Measurements from ENCODE around the gene SLC16A4.

SLC16A4 gene

GRCh38 chr1:110390096-110390495, 730 bp downstream of the SLC16A4 start:
- TF ChIP-seq CTCF (IDR thresholded peaks at IDR 0.05; ENCODE audit: low read depth, low read length) (no peak), MYC (IDR thresholded peaks at IDR 0.05; ENCODE audit: low read depth, low read length) (no peak), POLR2A (IDR thresholded peaks at IDR 0.05; ENCODE audit: extremely low read depth, insufficient read length) (no peak), MAX (IDR thresholded peaks at IDR 0.05; ENCODE audit: low read depth, low read length) (no peak)
- DNase-seq (ENCODE audit: low read depth) = no peak
- no peak overlapping the region for H3K4me3 ChIP-seq (ENCODE audit: low read depth, low read length)

- no peak for DNase-seq (ENCODE audit: low read depth)
- TF ChIP-seq CTCF (IDR thresholded peaks at IDR 0.05; ENCODE audit: low read depth, low read length) = no peak
- no peak for TF ChIP-seq MYC (IDR thresholded peaks at IDR 0.05; ENCODE audit: low read depth, low read length)
- TF ChIP-seq POLR2A (IDR thresholded peaks at IDR 0.05; ENCODE audit: extremely low read depth, insufficient read length) = no peak
- no peak for TF ChIP-seq MAX (IDR thresholded peaks at IDR 0.05; ENCODE audit: low read depth, low read length)
- H3K4me3 ChIP-seq (ENCODE audit: low read depth, low read length) = no peak overlapping the region
These were observed 3.6 kb downstream of the SLC16A4 start for GRCh38 chr1:110387048-110387754.

GRCh38 chr1:110385369-110385768, 5.5 kb downstream of the SLC16A4 start:
- DNase-seq (ENCODE audit: low read depth) = no peak
- no peak overlapping the region for H3K4me3 ChIP-seq (ENCODE audit: low read depth, low read length)
- TF ChIP-seq POLR2A (IDR thresholded peaks at IDR 0.05; ENCODE audit: extremely low read depth, insufficient read length) (no peak), CTCF (IDR thresholded peaks at IDR 0.05; ENCODE audit: low read depth, low read length) (no peak), MAX (IDR thresholded peaks at IDR 0.05; ENCODE audit: low read depth, low read length) (no peak), MYC (IDR thresholded peaks at IDR 0.05; ENCODE audit: low read depth, low read length) (no peak)

GRCh38 chr1:110384581-110385321, 6.1 kb downstream of the SLC16A4 start:
- peak; percentile 62 for DNase-seq (ENCODE audit: low read depth)
- TF ChIP-seq MAX (IDR thresholded peaks at IDR 0.05; ENCODE audit: low read depth, low read length) (no peak), MYC (IDR thresholded peaks at IDR 0.05; ENCODE audit: low read depth, low read length) (no peak), POLR2A (IDR thresholded peaks at IDR 0.05; ENCODE audit: extremely low read depth, insufficient read length) (no peak), CTCF (IDR thresholded peaks at IDR 0.05; ENCODE audit: low read depth, low read length) (no peak)
- H3K4me3 ChIP-seq (ENCODE audit: low read depth, low read length) = no peak overlapping the region

GRCh38 chr1:110383251-110383990, 7.4 kb downstream of the SLC16A4 start:
- TF ChIP-seq MAX (IDR thresholded peaks at IDR 0.05; ENCODE audit: low read depth, low read length) (no peak), CTCF (IDR thresholded peaks at IDR 0.05; ENCODE audit: low read depth, low read length) (no peak), MYC (IDR thresholded peaks at IDR 0.05; ENCODE audit: low read depth, low read length) (no peak), POLR2A (IDR thresholded peaks at IDR 0.05; ENCODE audit: extremely low read depth, insufficient read length) (no peak)
- H3K4me3 ChIP-seq (ENCODE audit: low read depth, low read length) = peak overlapping the region; percentile 25
- peak; percentile 85 for DNase-seq (ENCODE audit: low read depth)

All from NB4 (cell line).